ENCODE data around the gene ITGB7. TPM values are rescaled to one million over a fixed set of nuclear protein-coding genes. Genes with fewer than 3 reads are reported as not detected.
A peak's percentile ranks its signal among the peaks of the same experiment; 100 is the strongest.

Gene ITGB7
- total RNA-seq, 1 donor from 2014 or later = 0.37 TPM

- peaks cover 56% of the 10 kb centered on the region for H3K4me1 Mint-ChIP-seq (ENCODE audit: low read depth)
- no peaks in the 10 kb centered on the region for H3K9me3 Mint-ChIP-seq (ENCODE audit: low read depth)
- H3K36me3 Mint-ChIP-seq (ENCODE audit: low read depth) = peaks cover 2% of the 10 kb centered on the region
- H3K27ac Mint-ChIP-seq (ENCODE audit: unreplicated experiment) = peak overlapping the region; percentile 66
- DNase-seq (ENCODE audit: low spot score) = peak; percentile 28
- TF ChIP-seq, protein P1, sequence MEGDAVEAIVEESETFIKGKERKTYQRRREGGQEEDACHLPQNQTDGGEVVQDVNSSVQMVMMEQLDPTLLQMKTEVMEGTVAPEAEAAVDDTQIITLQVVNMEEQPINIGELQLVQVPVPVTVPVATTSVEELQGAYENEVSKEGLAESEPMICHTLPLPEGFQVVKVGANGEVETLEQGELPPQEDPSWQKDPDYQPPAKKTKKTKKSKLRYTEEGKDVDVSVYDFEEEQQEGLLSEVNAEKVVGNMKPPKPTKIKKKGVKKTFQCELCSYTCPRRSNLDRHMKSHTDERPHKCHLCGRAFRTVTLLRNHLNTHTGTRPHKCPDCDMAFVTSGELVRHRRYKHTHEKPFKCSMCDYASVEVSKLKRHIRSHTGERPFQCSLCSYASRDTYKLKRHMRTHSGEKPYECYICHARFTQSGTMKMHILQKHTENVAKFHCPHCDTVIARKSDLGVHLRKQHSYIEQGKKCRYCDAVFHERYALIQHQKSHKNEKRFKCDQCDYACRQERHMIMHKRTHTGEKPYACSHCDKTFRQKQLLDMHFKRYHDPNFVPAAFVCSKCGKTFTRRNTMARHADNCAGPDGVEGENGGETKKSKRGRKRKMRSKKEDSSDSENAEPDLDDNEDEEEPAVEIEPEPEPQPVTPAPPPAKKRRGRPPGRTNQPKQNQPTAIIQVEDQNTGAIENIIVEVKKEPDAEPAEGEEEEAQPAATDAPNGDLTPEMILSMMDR (IDR thresholded peaks at IDR 0.05) = no peak
- peak overlapping the region; percentile 86 for H3K4me3 Mint-ChIP-seq (ENCODE audit: unreplicated experiment)
- no peaks in the 10 kb centered on the region for H3K27me3 Mint-ChIP-seq (ENCODE audit: low read depth)
Observed at GRCh38 chr12:53219292-53219955, 12.4 kb upstream of the ITGB7 start.

DNA sequence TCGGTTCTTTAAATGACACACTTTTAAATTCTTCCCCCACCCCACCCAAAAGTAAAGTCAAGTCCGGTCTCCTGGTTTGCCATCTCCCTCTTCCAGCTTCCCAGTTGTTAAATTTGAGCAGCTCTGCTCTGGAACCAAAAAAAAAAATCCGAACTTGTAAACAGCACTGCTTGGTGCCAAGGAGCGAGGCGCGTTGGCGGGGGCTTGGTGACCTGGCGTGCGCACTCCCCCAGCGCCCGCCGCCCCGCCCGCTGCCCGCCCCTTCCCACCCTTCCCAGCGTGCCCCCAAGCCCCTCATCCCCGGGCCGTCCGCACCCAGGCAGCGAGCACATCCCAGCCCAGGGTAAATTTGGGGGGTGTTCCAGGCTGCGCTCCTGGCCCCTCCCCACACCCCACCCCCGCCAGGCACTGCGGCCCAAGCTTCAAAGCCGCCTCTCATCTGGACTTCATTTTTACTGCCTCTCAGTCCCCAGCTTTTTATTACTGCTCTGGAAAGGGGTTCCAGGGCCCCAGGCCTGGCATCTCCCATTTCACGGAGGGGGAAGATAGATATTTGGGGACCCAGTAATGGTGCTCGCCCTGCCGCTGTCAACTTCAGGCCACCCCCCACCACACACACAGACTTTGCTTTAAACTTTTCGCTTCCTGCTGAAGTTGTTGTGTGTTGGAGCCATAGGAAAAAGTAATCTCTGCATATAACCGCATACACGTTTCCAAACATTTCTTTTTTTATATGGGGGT lies 11.7 kb upstream of the ITGB7 start:
- TF ChIP-seq, protein P1 (IDR thresholded peaks at IDR 0.05) = no peak
- Mint-ChIP-seq H3K27ac (ENCODE audit: unreplicated experiment) (no peak overlapping the region), H3K4me1 (ENCODE audit: low read depth) (peaks cover 52% of the 10 kb centered on the region), H3K36me3 (ENCODE audit: low read depth) (peaks cover 5% of the 10 kb centered on the region), H3K9me3 (ENCODE audit: low read depth) (no peaks in the 10 kb centered on the region), H3K4me3 (ENCODE audit: unreplicated experiment) (peak overlapping the region; percentile 86), H3K27me3 (ENCODE audit: low read depth) (no peaks in the 10 kb centered on the region)
- DNase-seq (ENCODE audit: low spot score) = no peak

GRCh38 chr12:53217931-53218307 lies 10.9 kb upstream of the ITGB7 start:
- H3K4me3 Mint-ChIP-seq (ENCODE audit: unreplicated experiment) = no peak overlapping the region
- H3K36me3 Mint-ChIP-seq (ENCODE audit: low read depth) = peaks cover 5% of the 10 kb centered on the region
- TF ChIP-seq, protein P1 (IDR thresholded peaks at IDR 0.05) = no peak
- no peak for DNase-seq (ENCODE audit: low spot score)
- H3K27ac Mint-ChIP-seq (ENCODE audit: unreplicated experiment) = no peak overlapping the region
- peaks cover 47% of the 10 kb centered on the region for H3K4me1 Mint-ChIP-seq (ENCODE audit: low read depth)
- H3K27me3 Mint-ChIP-seq (ENCODE audit: low read depth) = no peaks in the 10 kb centered on the region
- H3K9me3 Mint-ChIP-seq (ENCODE audit: low read depth) = no peaks in the 10 kb centered on the region

DNA sequence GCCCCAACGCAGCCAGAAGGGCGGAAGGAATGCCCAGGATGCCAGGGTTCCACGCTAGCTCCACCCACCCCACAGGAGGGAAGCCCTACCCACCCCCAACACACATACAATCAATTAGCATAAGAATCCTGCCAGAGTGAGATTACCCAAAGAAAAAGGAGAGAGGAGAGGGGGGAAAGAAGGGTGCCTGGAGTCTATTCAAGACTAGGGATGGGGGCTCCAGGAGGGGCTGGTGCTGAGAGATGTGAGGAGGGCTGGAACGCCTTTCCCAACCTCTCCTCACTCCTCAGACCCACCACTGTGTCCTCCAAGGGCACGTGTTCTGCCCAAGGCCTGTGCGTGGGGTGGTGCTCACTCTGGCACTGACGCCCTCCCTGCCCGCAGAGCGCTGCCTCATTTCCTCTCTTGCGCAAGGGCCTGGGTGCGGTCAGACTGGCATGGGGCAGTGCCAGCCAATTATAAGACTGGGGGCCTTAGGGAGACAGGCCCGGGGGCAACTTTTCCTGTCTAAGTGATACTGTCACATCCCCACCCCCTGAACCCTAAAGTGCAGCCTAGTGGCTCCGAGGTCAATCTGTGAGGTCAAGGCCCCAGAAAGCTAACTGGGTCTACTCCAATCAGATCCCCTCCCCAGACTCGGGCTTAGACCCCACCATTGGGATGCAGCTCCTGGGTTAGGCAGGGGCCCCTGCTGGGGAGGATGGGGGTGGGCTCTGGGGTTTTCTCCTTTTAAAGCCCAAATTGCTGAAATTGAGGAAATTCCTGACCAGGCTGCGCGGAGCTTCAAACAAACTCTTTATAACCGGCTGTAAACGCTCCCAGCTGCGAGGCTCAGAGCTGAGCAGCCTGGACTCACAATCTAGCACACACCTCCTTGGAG lies 10.2 kb upstream of the ITGB7 start:
- TF ChIP-seq, protein P1 (IDR thresholded peaks at IDR 0.05) = no peak
- H3K27me3 Mint-ChIP-seq (ENCODE audit: low read depth) = no peaks in the 10 kb centered on the region
- no peak for DNase-seq (ENCODE audit: low spot score)
- H3K4me3 Mint-ChIP-seq (ENCODE audit: unreplicated experiment) = no peak overlapping the region
- no peaks in the 10 kb centered on the region for H3K9me3 Mint-ChIP-seq (ENCODE audit: low read depth)
- peaks cover 7% of the 10 kb centered on the region for H3K36me3 Mint-ChIP-seq (ENCODE audit: low read depth)
- peaks cover 41% of the 10 kb centered on the region for H3K4me1 Mint-ChIP-seq (ENCODE audit: low read depth)
- no peak overlapping the region for H3K27ac Mint-ChIP-seq (ENCODE audit: unreplicated experiment)

DNA sequence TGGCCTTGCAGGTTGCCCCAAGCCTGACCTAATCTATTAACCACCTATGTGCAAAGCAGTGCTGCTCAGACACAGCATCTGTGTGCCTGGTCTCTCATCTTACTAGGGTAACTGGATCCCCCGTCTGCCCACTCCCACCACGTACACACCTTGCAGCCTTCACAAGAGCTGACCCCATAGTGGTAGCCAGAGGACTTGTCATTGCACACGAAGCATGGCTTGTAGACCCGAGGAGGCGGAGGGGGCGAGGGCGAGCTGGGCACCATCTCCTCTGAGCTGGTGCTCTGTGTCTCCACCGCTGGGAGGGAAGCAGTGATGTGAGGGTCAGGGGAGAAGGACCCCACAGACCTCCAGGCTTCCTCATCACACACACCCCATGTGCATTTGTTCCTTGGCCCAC lies 8.4 kb upstream of the ITGB7 start:
- Mint-ChIP-seq H3K4me3 (ENCODE audit: unreplicated experiment) (no peak overlapping the region), H3K36me3 (ENCODE audit: low read depth) (peaks cover 14% of the 10 kb centered on the region), H3K4me1 (ENCODE audit: low read depth) (peaks cover 32% of the 10 kb centered on the region), H3K27ac (ENCODE audit: unreplicated experiment) (no peak overlapping the region), H3K27me3 (ENCODE audit: low read depth) (no peaks in the 10 kb centered on the region), H3K9me3 (ENCODE audit: low read depth) (no peaks in the 10 kb centered on the region)
- TF ChIP-seq, protein P1 (IDR thresholded peaks at IDR 0.05) = no peak
- no peak for DNase-seq (ENCODE audit: low spot score)

All from chondrocyte (in vitro differentiated cells).